GM08714 (cell line): ENCODE measurements around the gene PTK7.

Experiments
- H3K4me3 ChIP-seq: fragments of 200-500 bp; sonication (Bioruptor generic); 2 replicates; pipeline ENCODE4 v1.5.1; 2014; ENCODE audit warnings: mild to moderate bottlenecking, low read length, inconsistent platforms
- ZNF274 ChIP-seq: IDR thresholded peaks from 2 replicates; pipeline ENCODE4 v1.6.1; 2012; ENCODE audit warnings: mild to moderate bottlenecking, low read depth, low read length

Gene PTK7

DNA sequence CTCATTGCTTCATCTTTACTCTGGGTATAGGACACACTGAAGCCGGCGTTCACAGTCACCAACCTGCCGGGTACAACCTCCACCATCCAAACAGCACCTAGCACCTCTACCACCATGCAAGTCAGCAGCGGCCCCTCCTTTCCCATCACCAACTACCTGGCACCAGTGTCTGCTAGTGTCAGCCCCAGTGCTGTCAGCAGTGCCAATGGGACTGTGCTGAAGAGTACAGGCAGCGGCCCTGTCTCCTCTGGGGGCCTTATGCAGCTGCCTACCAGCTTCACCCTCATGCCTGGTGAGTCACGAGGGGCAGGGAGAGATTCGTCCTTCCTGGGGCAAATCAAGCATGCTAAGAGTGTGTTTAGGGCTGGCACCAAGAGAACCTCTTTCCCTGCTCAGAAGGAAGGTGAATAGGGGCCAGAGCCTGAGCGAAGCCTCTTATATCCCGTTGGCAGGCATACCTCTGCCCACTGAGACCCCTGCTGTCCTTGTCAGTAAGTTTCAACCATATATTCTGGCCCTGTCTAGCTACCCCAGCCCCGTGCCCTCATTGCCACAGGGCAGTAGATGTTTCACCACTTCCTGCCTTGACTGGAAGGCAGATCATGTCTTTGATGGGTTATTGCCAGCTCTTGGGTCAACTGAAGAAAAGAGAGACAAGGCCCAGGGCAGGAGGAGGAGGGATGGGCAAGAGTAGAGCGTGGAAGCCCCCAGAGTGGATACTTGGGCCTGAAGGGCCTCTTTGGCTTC, 99.7 kb downstream of the PTK7 start:
- no peak for TF ChIP-seq ZNF274
- no peak overlapping the region for H3K4me3 ChIP-seq

DNA sequence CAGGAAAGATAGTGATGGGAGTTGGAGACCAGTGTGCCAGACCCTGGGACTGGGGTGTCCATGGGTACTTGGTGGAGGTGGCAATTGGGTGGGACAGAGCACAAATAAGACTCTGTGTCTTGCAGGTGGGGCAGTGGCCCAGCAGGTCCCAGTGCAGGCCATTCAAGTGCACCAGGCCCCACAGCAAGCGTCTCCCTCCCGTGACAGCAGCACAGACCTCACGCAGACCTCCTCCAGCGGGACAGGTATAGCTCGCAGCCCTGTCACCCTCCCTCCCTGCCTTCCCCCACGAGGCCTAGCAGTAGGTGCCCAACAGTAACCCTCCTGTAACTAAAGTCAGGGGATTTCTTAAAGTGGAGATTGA, 100.3 kb downstream of the PTK7 start:
- no peak for TF ChIP-seq ZNF274
- no peak overlapping the region for H3K4me3 ChIP-seq

DNA sequence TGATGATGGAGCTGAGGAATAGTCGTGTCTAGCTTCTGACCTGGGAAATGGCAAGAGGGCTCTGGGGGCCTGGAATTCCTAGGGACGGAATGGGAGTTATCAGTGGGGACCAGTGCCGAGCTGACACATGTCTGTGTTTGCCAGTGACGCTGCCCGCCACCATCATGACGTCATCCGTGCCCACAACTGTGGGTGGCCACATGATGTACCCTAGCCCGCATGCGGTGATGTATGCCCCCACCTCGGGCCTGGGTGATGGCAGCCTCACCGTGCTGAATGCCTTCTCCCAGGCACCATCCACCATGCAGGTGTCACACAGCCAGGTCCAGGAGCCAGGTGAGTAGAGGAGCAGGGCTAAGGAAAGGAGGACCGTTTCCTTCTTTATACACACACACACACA, 102.0 kb downstream of the PTK7 start:
- no peak overlapping the region for H3K4me3 ChIP-seq
- no peak for TF ChIP-seq ZNF274

DNA sequence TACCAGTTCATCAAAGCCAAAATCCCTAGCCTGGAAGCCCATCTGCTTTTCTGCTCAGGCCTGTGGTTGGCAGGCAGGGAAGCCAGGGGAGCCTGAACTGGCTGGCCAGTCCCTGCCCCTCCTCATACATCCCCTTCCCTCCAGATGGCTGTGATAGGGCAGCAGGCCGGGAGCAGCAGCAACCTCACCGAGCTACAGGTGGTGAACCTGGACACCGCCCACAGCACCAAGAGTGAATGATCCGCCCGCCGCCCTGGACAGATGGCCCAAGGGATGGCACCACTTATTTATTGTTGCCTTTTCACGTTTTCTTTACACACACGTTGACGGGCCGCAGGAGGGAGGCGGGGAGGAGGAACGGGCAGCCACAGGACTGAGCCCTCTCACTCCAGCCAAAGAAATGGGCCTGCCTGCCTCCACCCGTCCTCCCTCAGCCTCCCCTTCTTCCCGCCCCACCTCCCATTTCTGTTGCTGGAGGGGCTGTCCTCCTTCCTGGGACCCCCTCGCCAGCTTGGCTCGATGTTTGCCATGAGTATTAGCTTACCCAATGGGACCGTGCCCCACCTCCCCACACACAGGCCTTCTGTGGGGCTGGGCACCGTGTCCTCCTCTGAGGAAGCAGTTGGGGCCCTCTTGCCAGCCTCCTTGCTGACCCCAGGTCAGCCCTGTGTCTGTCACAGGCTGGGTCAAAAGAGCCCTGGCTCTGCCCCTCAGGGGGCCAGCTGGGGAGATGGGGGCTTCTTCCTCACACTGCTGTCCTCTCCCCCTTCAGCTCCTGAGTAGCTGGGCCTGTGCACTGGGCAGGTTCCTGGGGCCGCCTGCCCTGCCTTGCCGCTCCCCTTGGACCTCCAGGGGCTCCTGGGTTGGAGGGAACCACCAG, 103.1 kb downstream of the PTK7 start:
- TF ChIP-seq ZNF274, result no peak
- no peak overlapping the region for H3K4me3 ChIP-seq

DNA sequence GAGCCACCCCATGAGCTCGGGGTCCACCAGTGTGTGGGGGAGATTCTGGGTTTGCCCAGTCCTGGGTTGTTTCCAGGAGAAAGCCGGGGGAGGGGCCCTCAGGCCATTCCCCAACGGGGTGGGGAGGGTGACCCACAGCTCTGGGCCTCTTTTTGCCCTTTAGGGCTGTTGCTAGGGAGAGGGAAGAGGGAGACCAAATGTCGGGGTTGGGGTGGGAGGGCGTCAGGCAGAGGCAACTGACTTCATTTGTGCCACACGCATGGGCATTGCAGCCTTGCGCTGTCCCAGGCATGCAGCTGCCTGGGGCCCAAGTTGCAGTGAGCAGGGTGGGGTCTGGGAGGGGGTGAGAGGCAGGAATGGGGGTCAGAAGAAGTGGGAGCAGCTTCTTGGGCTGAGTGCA, 103.9 kb downstream of the PTK7 start:
- TF ChIP-seq ZNF274, result no peak
- H3K4me3 ChIP-seq, result no peak overlapping the region

DNA sequence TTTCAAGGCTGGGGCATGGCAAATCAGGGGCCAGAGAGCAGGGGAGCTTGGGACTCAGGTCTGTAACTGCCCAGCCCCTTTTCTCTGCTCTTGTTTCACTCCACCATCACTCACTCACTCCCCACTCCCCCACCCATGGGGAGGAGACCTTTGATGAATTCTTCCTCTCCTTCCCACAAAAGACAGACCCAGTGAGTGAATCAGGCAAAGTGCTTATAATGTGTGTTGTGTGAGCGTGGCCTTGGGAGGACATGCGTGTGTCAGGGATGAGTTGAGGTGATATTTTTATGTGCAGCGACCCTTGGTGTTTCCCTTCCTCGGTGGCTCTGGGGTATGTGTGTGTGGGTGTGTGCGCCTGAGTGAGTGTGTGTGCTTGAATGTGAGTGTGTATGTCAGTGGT, 104.9 kb downstream of the PTK7 start:
- TF ChIP-seq ZNF274, result no peak
- H3K4me3 ChIP-seq, result no peak overlapping the region

DNA sequence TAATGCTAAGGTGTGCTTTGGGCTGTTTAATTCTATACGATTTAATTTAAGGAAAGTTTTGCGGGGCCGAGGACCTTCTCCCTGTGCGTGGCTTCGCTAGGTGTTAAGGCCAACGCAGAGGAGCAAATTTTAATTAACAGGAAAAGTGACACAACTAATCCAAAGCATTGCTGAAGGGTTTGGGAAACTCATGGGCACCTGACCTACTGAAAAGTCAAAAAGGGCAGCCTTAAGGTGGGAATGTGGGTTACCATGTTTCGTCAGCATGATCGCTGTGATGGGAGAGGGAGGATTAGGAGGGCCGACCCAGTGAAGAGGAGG, 105.5 kb downstream of the PTK7 start:
- no peak for TF ChIP-seq ZNF274
- peak overlapping the region; percentile 91 for H3K4me3 ChIP-seq

DNA sequence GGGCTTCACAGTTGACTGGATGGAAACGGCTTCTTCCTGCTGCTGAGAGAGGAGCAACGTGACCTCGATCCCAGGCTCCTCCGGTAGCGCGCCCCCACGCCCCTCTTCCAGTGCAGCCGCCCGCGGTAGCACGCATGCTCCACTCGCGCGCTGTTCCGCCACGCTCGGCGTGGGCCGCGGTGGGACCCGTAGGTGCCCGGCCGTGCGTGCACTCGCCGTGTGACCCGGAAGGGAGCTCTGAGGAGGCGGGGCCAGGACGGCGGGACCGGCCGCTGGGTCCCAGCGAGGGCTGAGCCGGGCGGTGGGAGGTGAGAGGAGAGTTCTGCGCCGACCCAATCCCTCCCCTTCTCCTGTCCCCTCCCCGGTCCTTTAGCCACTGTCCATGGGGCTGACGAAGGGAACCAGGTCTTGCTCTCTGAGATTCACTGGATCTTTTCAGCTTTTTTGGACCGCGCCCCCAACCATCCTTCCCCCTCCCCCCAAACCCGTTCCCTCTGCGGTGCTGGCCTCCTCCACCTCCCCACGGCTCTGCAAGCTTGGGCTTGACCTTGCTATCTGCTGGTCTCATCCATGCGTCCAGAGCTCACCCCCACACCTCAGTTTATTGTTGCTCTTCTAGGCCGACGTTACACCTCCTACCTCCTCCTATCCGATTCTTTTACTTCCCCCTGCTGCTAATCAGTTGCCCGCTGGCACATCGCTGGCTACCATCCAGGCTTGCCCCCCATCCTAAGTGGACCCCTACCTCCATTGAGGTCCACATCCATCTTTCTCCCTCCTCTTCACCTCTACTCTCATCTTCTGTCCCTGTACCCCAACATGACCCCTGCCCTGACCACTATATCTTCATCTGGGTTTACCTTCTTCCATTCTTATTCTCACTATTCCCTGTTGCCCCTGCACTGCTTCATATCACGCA, 106.1 kb downstream of the PTK7 start, which contains the start of gene CUL9:
Gene CUL9 (plus strand): TSS at position 255 of the 919 bp plus-strand sequence. CDS start 2,115 bp downstream, outside the sequence.
- peak within 1 kb of the TSS; percentile 91 for H3K4me3 ChIP-seq
- TF ChIP-seq ZNF274, result no peak

DNA sequence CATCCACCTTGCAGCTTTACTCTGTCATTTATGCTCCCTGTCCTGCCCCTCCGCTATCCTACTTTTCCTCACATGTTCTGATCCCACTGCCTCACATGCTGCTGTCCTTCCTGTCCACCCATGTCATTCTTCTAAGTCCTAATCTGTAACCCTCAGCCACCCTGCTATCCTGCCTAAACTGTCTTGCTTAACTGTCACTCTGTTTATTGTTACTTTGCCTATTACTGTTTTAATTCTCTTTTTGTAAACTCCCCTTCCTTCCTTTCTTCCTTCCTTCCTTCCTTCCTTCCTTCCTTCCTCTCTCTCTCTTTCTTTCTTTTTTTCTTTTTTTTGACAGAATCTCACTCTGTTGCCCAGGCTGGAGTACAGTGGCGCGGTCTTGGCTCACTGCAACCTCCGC, 107.3 kb downstream of the PTK7 start:
- H3K4me3 ChIP-seq, result no peak overlapping the region
- no peak for TF ChIP-seq ZNF274

DNA sequence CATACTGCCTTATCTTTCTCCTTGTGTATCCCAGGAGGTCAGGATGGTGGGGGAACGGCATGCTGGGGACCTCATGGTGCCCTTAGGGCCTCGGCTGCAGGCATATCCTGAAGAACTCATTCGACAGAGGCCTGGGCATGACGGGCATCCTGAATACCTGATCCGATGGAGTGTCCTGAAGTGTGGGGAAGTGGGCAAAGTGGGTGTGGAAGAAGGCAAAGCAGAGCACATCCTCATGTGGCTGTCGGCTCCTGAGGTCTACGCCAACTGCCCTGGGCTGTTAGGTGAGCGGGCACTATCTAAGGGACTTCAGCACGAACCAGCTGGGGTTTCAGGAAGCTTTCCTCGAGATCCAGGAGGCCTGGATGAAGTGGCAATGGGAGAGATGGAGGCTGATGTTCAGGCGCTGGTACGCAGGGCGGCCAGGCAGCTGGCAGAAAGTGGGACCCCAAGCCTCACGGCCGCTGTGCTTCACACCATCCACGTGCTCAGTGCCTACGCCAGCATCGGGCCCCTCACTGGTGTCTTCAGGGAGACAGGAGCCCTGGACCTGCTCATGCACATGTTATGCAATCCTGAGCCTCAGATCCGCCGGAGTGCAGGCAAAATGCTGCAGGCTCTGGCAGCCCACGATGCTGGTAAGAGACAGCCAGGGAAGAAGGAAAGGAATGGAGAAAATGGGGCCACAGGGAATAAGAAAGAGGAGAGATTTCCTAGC, 108.3 kb downstream of the PTK7 start:
- TF ChIP-seq ZNF274, result no peak
- no peak overlapping the region for H3K4me3 ChIP-seq

DNA sequence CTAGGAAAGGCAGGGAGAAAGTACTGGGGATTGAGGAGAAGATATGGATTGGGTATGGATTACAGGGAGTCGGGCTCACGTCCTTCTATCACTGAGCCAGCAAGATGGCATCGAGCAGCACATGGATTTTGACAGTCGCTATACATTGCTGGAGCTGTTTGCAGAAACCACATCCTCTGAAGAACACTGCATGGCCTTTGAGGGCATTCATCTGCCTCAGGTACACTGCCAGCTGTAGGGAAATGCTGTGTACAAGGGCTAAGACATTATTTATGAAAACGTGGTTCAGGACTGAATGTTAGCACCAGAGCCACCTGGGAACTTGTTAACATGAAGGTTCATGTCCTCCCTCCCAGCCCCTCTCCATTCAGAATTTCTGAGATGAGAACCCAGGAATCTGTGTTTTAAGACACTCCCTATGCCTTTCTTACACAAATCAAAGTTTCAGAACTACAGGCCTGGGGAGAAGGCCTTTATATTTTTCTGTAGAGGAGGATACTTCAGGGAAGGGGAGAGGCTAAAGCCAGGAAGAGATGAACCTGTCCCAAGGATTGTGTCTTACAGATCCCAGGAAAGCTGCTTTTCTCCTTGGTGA, 109.4 kb downstream of the PTK7 start:
- no peak overlapping the region for H3K4me3 ChIP-seq
- no peak for TF ChIP-seq ZNF274

DNA sequence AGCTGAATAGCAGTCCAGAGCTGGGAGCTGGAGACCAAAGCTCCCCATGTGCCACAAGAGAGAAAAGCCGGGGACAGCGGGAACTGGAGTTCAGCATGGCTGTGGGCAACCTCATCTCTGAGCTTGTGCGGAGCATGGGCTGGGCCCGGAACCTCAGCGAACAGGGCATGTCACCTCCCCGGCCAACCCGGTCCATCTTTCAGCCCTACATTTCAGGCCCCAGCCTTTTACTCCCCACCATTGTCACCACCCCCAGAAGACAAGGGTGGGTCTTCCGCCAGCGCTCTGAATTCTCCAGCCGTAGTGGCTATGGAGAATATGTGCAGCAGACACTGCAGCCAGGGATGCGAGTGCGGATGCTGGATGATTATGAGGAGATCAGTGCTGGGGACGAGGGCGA, 109.9 kb downstream of the PTK7 start:
- no peak overlapping the region for H3K4me3 ChIP-seq
- no peak for TF ChIP-seq ZNF274

DNA sequence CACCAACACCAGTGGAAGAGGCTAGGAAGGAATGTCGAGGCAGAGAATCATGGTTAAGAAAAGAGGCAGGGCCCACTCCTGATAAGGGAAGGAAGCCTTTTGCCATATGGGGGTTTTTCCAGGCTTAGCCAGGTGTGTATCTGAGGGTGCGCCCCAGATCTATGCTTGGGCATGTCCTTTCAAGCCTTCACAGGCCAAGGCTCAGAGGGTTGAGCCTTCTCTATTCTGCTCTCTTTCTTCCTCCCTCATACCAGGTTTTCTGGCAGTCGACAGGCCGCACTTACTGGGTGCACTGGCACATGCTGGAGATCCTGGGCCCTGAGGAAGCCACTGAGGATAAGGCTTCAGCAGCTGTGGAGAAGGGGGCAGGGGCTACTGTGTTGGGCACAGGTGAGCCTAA, 110.6 kb downstream of the PTK7 start:
- H3K4me3 ChIP-seq, result no peak overlapping the region
- TF ChIP-seq ZNF274, result no peak

DNA sequence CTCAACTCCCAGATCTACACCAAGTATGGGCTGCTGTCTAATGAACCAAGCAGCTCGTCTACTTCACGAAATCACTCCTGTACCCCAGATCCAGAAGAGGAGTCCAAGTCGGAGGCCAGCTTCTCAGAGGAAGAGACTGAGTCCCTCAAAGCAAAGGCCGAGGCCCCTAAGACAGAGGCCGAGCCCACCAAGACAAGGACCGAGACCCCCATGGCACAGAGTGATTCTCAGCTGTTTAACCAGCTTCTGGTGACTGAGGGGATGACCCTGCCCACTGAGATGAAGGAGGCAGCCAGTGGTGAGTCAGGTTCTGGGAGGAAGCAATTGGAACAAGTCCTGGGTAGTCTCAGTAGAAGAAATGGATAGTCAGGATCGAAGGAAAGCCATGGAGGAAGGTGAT, 111.7 kb downstream of the PTK7 start:
- no peak overlapping the region for H3K4me3 ChIP-seq
- no peak for TF ChIP-seq ZNF274
